H1 (cell line): ENCODE data around the gene HSPA1B. TPM values are rescaled to one million over a fixed set of nuclear protein-coding genes. Genes with fewer than 3 reads are reported as not detected.
A peak's percentile ranks its signal among the peaks of the same experiment; 100 is the strongest.

Source experiments
- CTCF ChIA-PET: fragments of 300-600 bp; sonication (Branson Sonifier 250); formaldehyde crosslinking; loops from one replicate; lab custom pipeline; 2021; ENCODE audit not compliant: partially characterized antibody; lab: Charles Lee
- POLR2A ChIA-PET: fragments of 300-600 bp; sonication (Branson Sonifier 250); formaldehyde crosslinking; loops from one replicate; lab custom pipeline; 2021; ENCODE audit warnings: inconsistent platforms; ENCODE audit not compliant: partially characterized antibody; lab: Charles Lee
- DNase-seq, 2 experiments: peaks; one replicate each; pipeline versions ENCODE4 v3.0.0 to v3.0.0-alpha.2; 2010 to 2022; ENCODE audit warnings: low spot score in 2 of 2, low read depth in 1 of 2, mixed read lengths in 1 of 2
- FAIRE-seq: peaks from 2 replicates; lab custom pipeline; 2011; peaks lifted over from hg19 to GRCh38; lab: Jason Lieb, UNC
- H2AFZ ChIP-seq: 2 replicates; pipeline ENCODE4 v1.8.1; 2012; ENCODE audit warnings: low read length, inconsistent platforms
- H2AK5ac ChIP-seq: 2 replicates; pipeline ENCODE4 v1.6.1; 2013; ENCODE audit warnings: low read depth, low read length
- H2BK120ac ChIP-seq: replicated peaks from 2 replicates; pipeline ENCODE3; 2013; ENCODE audit warnings: low read depth, low read length, inconsistent platforms
- H2BK12ac ChIP-seq: 2 replicates; pipeline ENCODE4 v1.6.1; 2013; ENCODE audit warnings: low read depth, low read length
- H2BK15ac ChIP-seq: 2 replicates; pipeline ENCODE4 v1.6.1; 2013; ENCODE audit warnings: low read length
- H2BK20ac ChIP-seq: 2 replicates; pipeline ENCODE4 v1.6.1; 2013; ENCODE audit warnings: low read length
- H2BK5ac ChIP-seq: 2 replicates; pipeline ENCODE4 v1.6.1; 2013; ENCODE audit warnings: low read depth, low read length
- H3K14ac ChIP-seq: 2 replicates; pipeline ENCODE4 v1.6.1; 2013; ENCODE audit warnings: inconsistent platforms; ENCODE audit not compliant: insufficient read length
- H3K18ac ChIP-seq: 2 replicates; pipeline ENCODE4 v1.6.1; 2013; ENCODE audit warnings: low read length; ENCODE audit errors: extremely low read depth
- H3K23ac ChIP-seq: 2 replicates; pipeline ENCODE4 v1.6.1; 2013; ENCODE audit warnings: inconsistent platforms; ENCODE audit not compliant: insufficient read length
- H3K23me2 ChIP-seq: 2 replicates; pipeline ENCODE4 v1.6.1; 2013; ENCODE audit warnings: low read depth, low read length
- H3K27ac ChIP-seq: 2 replicates; pipeline ENCODE4 v1.6.1; 2011; ENCODE audit warnings: low read depth, low read length, inconsistent platforms
- H3K27me3 ChIP-seq, 4 experiments: replicated peaks in 1 of 4; 1 replicate in 1 of 4; 2 replicates in 3 of 4; pipeline versions ENCODE4 v1.6.1 to v1.8.1; 2011 to 2013; ENCODE audit warnings: low read length in 3 of 4, mild to moderate bottlenecking in 3 of 4, inconsistent platforms in 2 of 4, mixed read lengths in 2 of 4, moderate library complexity in 1 of 4; ENCODE audit not compliant: control insufficient read depth in 3 of 4, insufficient read depth in 3 of 4; ENCODE audit errors: extremely low read depth in 1 of 4
- H3K36me3 ChIP-seq, 4 experiments: 2 replicates each; pipeline versions ENCODE4 v1.6.1 to v1.8.1; 2011 to 2013; ENCODE audit warnings: mild to moderate bottlenecking in 4 of 4, low read length in 3 of 4, moderate library complexity in 2 of 4, control low read depth in 1 of 4, inconsistent platforms in 1 of 4; ENCODE audit not compliant: insufficient read depth in 4 of 4, control insufficient read depth in 2 of 4
- H3K4ac ChIP-seq: replicated peaks from 2 replicates; pipeline ENCODE3; 2013; ENCODE audit warnings: low read length, low read depth, mixed read lengths, inconsistent platforms; ENCODE audit not compliant: insufficient read length
- H3K4me1 ChIP-seq, 4 experiments: replicated peaks in 1 of 4; 1 replicate in 1 of 4; 2 replicates in 3 of 4; pipeline versions ENCODE4 v1.6.1 to v1.8.1; 2011 to 2013; ENCODE audit warnings: low read length in 3 of 4, inconsistent platforms in 2 of 4, mixed read lengths in 1 of 4; ENCODE audit not compliant: insufficient read depth in 4 of 4, control insufficient read depth in 3 of 4
- H3K4me2 ChIP-seq, 2 experiments: 2 replicates each; pipeline versions ENCODE4 v1.6.1 to v1.8.1; 2011 to 2013; ENCODE audit warnings: low read depth in 2 of 2, low read length in 2 of 2, control low read depth in 1 of 2, inconsistent platforms in 1 of 2, mild to moderate bottlenecking in 1 of 2; ENCODE audit not compliant: insufficient read depth in 1 of 2
- H3K4me3 ChIP-seq, 4 experiments: fragments of 200-600, 300-600 bp in 1 of 4; sonication (generic), shearing (Covaris generic), sonication (Bioruptor Twin) in 1 of 4; 2 replicates each; pipeline versions ENCODE4 v1.5.1 to v1.8.1; 2011 to 2016; ENCODE audit warnings: low read length in 4 of 4, low read depth in 3 of 4, control low read depth in 2 of 4, inconsistent platforms in 2 of 4, mild to moderate bottlenecking in 2 of 4, mixed read lengths in 1 of 4, moderate library complexity in 1 of 4; ENCODE audit not compliant: insufficient read depth in 2 of 4; ENCODE audit errors: extremely low read depth in 1 of 4
- H3K56ac ChIP-seq: replicated peaks from 2 replicates; pipeline ENCODE3; 2013; ENCODE audit warnings: low read depth, mild to moderate bottlenecking, mixed read lengths, low read length, inconsistent platforms; ENCODE audit not compliant: insufficient read length
- H3K79me1 ChIP-seq: 2 replicates; pipeline ENCODE4 v1.6.1; 2013; ENCODE audit warnings: low read depth, low read length, control low read depth
- H3K79me2 ChIP-seq, 2 experiments: 2 replicates each; pipeline versions ENCODE4 v1.6.1 to v1.8.1; 2012 to 2013; ENCODE audit warnings: low read length in 2 of 2, mild to moderate bottlenecking in 2 of 2, inconsistent platforms in 1 of 2; ENCODE audit not compliant: insufficient read depth in 2 of 2, control insufficient read depth in 1 of 2
- H3K9ac ChIP-seq, 4 experiments: replicated peaks in 1 of 4; 1 replicate in 1 of 4; 2 replicates in 3 of 4; pipeline versions ENCODE4 v1.6.1 to v1.8.1; 2011 to 2013; ENCODE audit warnings: low read depth in 3 of 4, low read length in 3 of 4, control low read depth in 2 of 4, mild to moderate bottlenecking in 2 of 4, moderate library complexity in 2 of 4, inconsistent platforms in 1 of 4; ENCODE audit errors: extremely low read depth in 1 of 4
- H3K9me3 ChIP-seq, 2 experiments: 2 replicates each; pipeline versions ENCODE4 v1.6.1 to v1.8.1; 2012 to 2013; ENCODE audit warnings: mild to moderate bottlenecking in 2 of 2, moderate library complexity in 2 of 2, control low read depth in 1 of 2, inconsistent platforms in 1 of 2, low read depth in 1 of 2, low read length in 1 of 2, mixed read lengths in 1 of 2; ENCODE audit not compliant: insufficient read depth in 2 of 2
- H4K20me1 ChIP-seq, 2 experiments: replicated peaks in 1 of 2; 2 replicates each; pipeline versions ENCODE3 to v1.8.1; 2011 to 2013; ENCODE audit warnings: inconsistent platforms in 2 of 2, low read length in 2 of 2, mild to moderate bottlenecking in 1 of 2; ENCODE audit not compliant: insufficient read depth in 2 of 2, control insufficient read depth in 1 of 2
- H4K5ac ChIP-seq: 2 replicates; pipeline ENCODE4 v1.6.1; 2013; ENCODE audit warnings: low read length, low read depth, mixed read lengths, inconsistent platforms; ENCODE audit not compliant: insufficient read length
- H4K8ac ChIP-seq: 2 replicates; pipeline ENCODE4 v1.8.0; 2013; ENCODE audit warnings: mild to moderate bottlenecking, moderate library complexity, low read length, inconsistent platforms; ENCODE audit not compliant: insufficient read depth; ENCODE audit errors: extremely low read depth
- H4K91ac ChIP-seq: replicated peaks from 2 replicates; pipeline ENCODE3; 2013; ENCODE audit warnings: low read length, mixed read lengths, inconsistent platforms; ENCODE audit not compliant: insufficient read length
- CHD1 ChIP-seq: IDR thresholded peaks from 2 replicates; pipeline ENCODE4 v1.6.1; 2012; ENCODE audit warnings: low read depth, low read length, improper control_type of control experiment
- KDM5A ChIP-seq: fragments of 200-600 bp; IDR thresholded peaks from 2 replicates; pipeline ENCODE4 v1.7.1; 2012; ENCODE audit warnings: mild to moderate bottlenecking, low read length, inconsistent platforms, mixed read lengths
- TEAD4 ChIP-seq: IDR thresholded peaks from 2 replicates; pipeline ENCODE4 v1.6.1; 2012; ENCODE audit warnings: low read depth, low read length, inconsistent platforms, mixed read lengths
- WGBS, 2 experiments: shearing (Covaris generic) in 1 of 2; methylation state at CpG; one replicate each; pipeline versions ENCODE4 v1.1.6 to v1.1.7; 2013 to 2015; ENCODE audit warnings: low lambda C conversion rate in 2 of 2, mixed read lengths in 2 of 2, inconsistent platforms in 1 of 2, low coverage in 1 of 2, missing lambda C conversion rate in 1 of 2; ENCODE audit not compliant: insufficient replicate concordance in 2 of 2, insufficient coverage in 1 of 2, insufficient read length in 1 of 2; ENCODE audit errors: extremely low coverage in 1 of 2, missing lambda C conversion rate in 1 of 2; 5-methylcytosine and 5-hydroxymethylcytosine counted together
- polyA plus RNA-seq, 7 experiments: library from polyadenylated mRNA; depleted of rRNA in 3 of 7; stranded (reverse) in 5 of 7; unstranded in 2 of 7; fragments of >200 nt in 5 of 7; fragments of 200-250 nt in 2 of 7; gene quantifications; 1 replicate in 5 of 7; 2 replicates in 1 of 7; 4 replicates in 1 of 7; pipeline versions ENCODE4 v1.2.1 to v1.2.3, GENCODE V29; 2011 to 2013; ENCODE audit warnings: missing spikeins in 2 of 7, mixed read lengths in 2 of 7
- total RNA-seq: library from RNA; stranded (reverse); fragmentation: NEBNext Ultra II Directional; extraction: Animal tissue kit (Norgen Biotek cat#: 25700); gene quantifications from 2 replicates; pipeline ENCODE4 v1.2.1, GENCODE V29; 2021

Gene HSPA1B
- total and polyA plus RNA-seq, 2 of the 8 experiments (the other 6 are each of a cell fraction or from before 2014, with no cell fraction given) = 36.6 to 76.6 TPM

DNA sequence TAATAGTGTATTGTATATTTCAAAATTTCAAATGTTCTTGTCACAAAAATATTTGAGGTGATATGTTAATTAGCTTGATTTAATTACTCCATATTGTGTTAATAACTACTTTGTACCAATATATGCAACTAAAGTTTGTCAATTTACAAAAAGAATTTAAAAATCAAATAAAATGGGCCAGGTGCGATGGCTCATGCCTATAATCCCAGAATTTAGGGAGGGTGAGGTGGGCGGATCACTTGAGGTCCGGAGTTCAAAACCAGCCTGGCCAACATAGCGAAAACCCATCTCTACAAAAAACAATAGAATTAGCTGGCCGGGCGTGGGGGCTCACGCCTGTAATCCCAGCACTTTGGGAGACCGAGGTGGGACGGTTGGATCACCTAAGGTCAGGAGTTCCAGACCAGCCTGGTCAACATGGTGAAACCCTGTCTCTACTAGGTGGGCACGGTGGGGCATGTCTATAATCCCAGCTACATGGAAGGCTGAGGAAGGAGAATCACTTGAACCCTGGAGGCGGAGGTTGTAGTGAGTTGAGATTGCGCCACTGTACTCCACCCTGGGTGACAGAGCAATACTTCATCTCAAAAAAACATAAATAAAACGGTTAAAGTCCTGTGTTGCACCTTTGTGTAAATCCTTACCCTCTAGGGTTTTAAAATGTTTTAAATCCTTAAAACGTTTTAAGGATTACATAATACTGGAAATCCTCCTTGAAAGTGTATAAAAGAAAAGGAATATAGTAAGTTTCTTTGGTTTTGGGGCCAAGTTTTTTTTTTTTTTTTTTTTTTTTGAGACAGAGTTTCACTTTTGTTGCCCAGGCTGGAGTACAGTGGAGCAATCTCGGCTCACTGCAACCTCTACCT lies 4.0 kb downstream of the HSPA1B start:
- peaks cover 19% of the 10 kb centered on the region for H3K23me2 ChIP-seq
- H4K5ac ChIP-seq = no peak overlapping the region
- TF ChIP-seq TEAD4 (no peak), KDM5A (no peak), CHD1 (no peak)
- no peak overlapping the region for H2AFZ ChIP-seq
- peaks cover 11 to 41% of the 10 kb centered on the region in 2 experiments for H3K79me2 ChIP-seq
- ChIA-PET POLR2A (interaction anchor here (0.8 to 11.4 kb wide), 13 partner anchors 8 to 179 kb away, joined by 3 to 189 read pairs (median 4); partner anchors contain the start of genes BAG6, HSPA1A, HSPA1L and LSM2), CTCF (interaction anchor here (0.8 to 3.5 kb wide), 26 partner anchors 13 to 232 kb away, joined by 3 to 27 read pairs (median 6); partner anchors contain the start of genes C6orf47, LSM2 and LY6G5C)
- no peak overlapping the region for H3K4ac ChIP-seq
- no peak overlapping the region for H3K9ac ChIP-seq
- H2BK120ac ChIP-seq = no peak overlapping the region
- H2BK20ac ChIP-seq = no peak overlapping the region
- H4K8ac ChIP-seq = no peak overlapping the region
- H3K56ac ChIP-seq = no peak overlapping the region
- H3K23ac ChIP-seq = no peak overlapping the region
- DNase-seq (no peak), FAIRE-seq (no peak)
- H2BK12ac ChIP-seq = no peak overlapping the region
- peaks cover 0 to 6% of the 10 kb centered on the region in 2 experiments for H4K20me1 ChIP-seq
- no peak overlapping the region for H4K91ac ChIP-seq
- H3K27ac ChIP-seq = no peak overlapping the region
- no peaks in the 10 kb centered on the region for H3K9me3 ChIP-seq
- H3K4me1 ChIP-seq = peaks cover 1 to 2% (median 1%) of the 10 kb centered on the region in 4 experiments; a peak in 6 of 7 replicates
- H2AK5ac ChIP-seq = no peak overlapping the region
- peak overlapping the region in 1 of 4 experiments; percentile 90; a peak in 2 of 8 replicates for H3K4me3 ChIP-seq
- peaks cover 2% of the 10 kb centered on the region; the same call in 1 of the 2 replicates for H3K79me1 ChIP-seq
- WGBS, 2 experiments = 94% methylated on average over 15 of the region's 15 CpGs; no CpG with 5 or more reads in 1 of the 2 experiments
- H3K36me3 ChIP-seq = peaks cover 0 to 13% (median 6%) of the 10 kb centered on the region in 4 experiments; a peak in 4 of 8 replicates
- H3K27me3 ChIP-seq = no peaks in the 10 kb centered on the region
- H2BK15ac ChIP-seq = no peak overlapping the region
- no peak overlapping the region for H3K14ac ChIP-seq
- no peak overlapping the region for H3K18ac ChIP-seq
- H3K4me2 ChIP-seq = peak overlapping the region; percentile 81 to 89; a peak in 2 of 4 replicates
- H2BK5ac ChIP-seq = no peak overlapping the region
